ENCODE results near the gene ANKMY1.

- TF ChIP-seq JUND (IDR thresholded peaks at IDR 0.05; ENCODE audit: low read length) (no peak), POLR2A (IDR thresholded peaks at IDR 0.05; ENCODE audit: control extremely low read depth in 1 of 2, low read depth in 2 of 2, low read length in 2 of 2) (no peak), CTCF (IDR thresholded peaks at IDR 0.05; ENCODE audit: control extremely low read depth in 1 of 3, insufficient read depth in 1 of 3, low read depth in 1 of 3, low read length in 3 of 3) (no peak), TAF1 (IDR thresholded peaks at IDR 0.05; ENCODE audit: low read depth, low read length) (no peak), CBX8 (IDR thresholded peaks at IDR 0.05; ENCODE audit: borderline replicate concordance, low read depth, low read length) (no peak)
These were observed 11.8 kb upstream of the ANKMY1 start for GRCh38 chr2:240569523-240569997.
